Bronchial smooth muscle cell (primary cell): ENCODE results near the gene IRF8. TPM values are rescaled to one million over a fixed set of nuclear protein-coding genes. Genes with fewer than 3 reads are reported as not detected.

Source experiments
- total RNA-seq: library from RNA; depleted of rRNA; stranded (reverse); fragments of >200 nt; gene quantifications from 2 replicates; pipeline ENCODE4 v1.2.1, GENCODE V29; 2014

Gene IRF8
- not detected in 2 replicates for total RNA-seq

GRCh38 chr16:85898521-85899442, at the start of gene IRF8:
Gene IRF8, plus strand, starts transcription at chr16:85899162. Its CDS starts 3,854 bp downstream, at chr16:85903016.

Other genes starting within 250 kb of the IRF8 start
- 0.77 and 1.9 TPM in 2 replicates for gene GINS2, start 210.2 kb upstream of the IRF8 start, total RNA-seq
- gene C16orf74, start 148.1 kb upstream of the IRF8 start, total RNA-seq = 3.9 and 11.5 TPM in 2 replicates
- 19.9 and 24.9 TPM in 2 replicates for gene EMC8, start 99.6 kb upstream of the IRF8 start, total RNA-seq
- 589 and 687 TPM in 2 replicates for gene COX4I1, start 99.5 kb upstream of the IRF8 start, total RNA-seq